ENCODE measurements around the gene LBX2.
A peak's percentile ranks its signal among the peaks of the same experiment; 100 is the strongest.
"Not testable (repeated sequence)": the region's sequence is repeated elsewhere in the genome, so short reads cannot be mapped to it uniquely, and the experiment has no call there.

Gene LBX2

DNA sequence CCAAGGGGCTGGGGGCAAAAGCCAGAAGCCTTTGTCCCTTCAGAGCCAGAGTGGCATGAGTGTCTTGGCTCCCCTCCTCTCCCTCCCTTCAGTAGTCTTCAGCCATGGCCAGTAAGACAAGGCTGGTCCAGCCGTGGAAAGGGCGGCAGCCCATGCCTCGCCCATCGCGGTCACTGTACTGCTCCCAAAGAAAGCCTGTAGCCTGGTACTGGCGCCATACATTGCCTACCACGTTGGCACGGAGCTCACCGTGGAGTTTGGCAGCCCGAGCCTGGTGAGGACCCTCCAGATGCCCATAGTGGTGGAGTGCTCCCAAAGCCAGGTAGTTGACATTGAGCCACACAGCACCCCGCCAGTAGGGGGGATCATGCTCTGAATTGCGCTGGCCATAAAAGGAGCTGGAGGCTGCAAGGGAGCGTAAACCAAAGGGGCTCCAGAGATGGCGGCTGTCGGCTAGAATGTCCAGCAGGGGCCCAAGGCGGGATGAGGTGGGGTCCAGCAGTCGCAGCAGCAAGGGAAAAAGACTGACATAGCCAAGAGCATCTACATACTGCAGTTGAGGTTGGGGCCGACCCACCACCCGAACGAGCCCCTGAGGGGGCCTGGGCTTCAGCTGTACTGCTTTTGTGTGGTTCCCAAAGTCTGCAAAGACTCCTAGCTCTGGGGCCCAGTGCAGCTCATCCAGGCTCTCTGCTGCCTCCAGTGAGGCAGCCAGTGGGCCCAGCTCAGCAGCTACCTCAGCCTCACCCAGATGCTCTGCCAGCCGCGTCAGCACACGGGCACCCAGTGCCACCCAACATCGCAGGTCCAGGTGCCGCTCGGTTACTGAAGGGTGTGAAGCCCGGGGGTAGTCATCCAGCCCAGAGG, 38.0 kb downstream of the LBX2 start:
- H3K9me3 Mint-ChIP-seq, result no peaks in the 10 kb centered on the region
- peaks cover 34% of the 10 kb centered on the region for H3K36me3 Mint-ChIP-seq (ENCODE audit: insufficient read depth)
- H3K27me3 Mint-ChIP-seq, result no peaks in the 10 kb centered on the region
- H3K4me3 Mint-ChIP-seq, result no peak overlapping the region
- DNase-seq (ENCODE audit: low spot score in 2 of 2) (no peak), ATAC-seq (replicated peaks; ENCODE audit: extremely low read depth, poor library complexity, severe bottlenecking) (no peak)
- peak overlapping the region; percentile 32 for H3K27ac Mint-ChIP-seq (ENCODE audit: low read depth)
- H3K4me1 Mint-ChIP-seq, result peaks cover 61% of the 10 kb centered on the region

DNA sequence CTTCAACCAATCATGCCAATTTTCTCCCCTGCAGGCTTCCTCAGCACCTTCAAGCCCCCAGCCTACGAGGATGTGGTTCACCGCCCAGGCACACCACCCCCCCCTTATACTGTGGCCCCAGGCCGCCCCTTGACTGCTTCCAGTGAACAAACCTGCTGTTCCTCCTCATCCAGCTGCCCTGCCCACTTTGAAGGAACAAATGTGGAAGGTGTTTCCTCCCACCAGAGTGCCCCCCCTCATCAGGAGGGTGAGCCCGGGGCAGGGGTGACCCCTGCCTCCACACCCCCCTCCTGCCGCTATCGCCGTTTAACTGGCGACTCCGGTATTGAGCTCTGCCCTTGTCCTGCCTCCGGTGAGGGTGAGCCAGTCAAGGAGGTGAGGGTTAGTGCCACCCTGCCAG, 39.2 kb downstream of the LBX2 start:
- H3K4me3 Mint-ChIP-seq, result peak overlapping the region; percentile 97
- not testable (repeated sequence) for H3K27ac Mint-ChIP-seq (ENCODE audit: low read depth)

DNA sequence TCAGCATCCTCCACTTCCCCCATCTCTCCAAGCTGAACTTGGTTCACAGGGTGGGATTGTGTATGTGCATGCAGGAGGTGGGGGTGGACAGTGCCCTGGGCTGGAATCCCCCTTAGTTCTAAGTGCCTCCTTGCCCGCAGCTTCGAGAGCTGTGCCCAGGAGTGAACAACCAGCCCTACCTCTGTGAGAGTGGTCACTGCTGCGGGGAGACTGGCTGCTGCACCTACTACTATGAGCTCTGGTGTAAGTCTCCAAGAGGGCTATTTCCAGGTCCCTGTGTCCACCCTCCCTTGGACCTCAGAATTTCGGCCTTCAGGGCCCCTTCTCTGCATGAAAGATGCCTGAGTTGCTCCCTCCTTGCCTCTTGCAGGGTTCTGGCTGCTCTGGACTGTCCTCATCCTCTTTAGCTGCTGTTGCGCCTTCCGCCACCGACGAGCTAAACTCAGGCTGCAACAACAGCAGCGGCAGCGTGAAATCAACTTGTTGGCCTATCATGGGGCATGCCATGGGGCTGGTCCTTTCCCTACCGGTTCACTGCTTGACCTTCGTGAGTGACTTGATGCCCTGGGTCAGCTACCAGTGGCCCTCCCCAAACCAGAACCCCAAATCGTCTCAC, 39.8 kb downstream of the LBX2 start:
- not testable (repeated sequence) for H3K9me3 Mint-ChIP-seq; ATAC-seq (replicated peaks; ENCODE audit: extremely low read depth, poor library complexity, severe bottlenecking); DNase-seq (ENCODE audit: low spot score in 2 of 2); H3K27me3 Mint-ChIP-seq
- Mint-ChIP-seq H3K36me3 (ENCODE audit: insufficient read depth) (peaks cover 36% of the 10 kb centered on the region), H3K27ac (ENCODE audit: low read depth) (peak overlapping the region; percentile 100), H3K4me3 (peak overlapping the region; percentile 97), H3K4me1 (peaks cover 69% of the 10 kb centered on the region)

More for the DNA sequence above, 39.2 kb downstream of the LBX2 start:
- Mint-ChIP-seq H3K4me1 (peaks cover 64% of the 10 kb centered on the region), H3K36me3 (ENCODE audit: insufficient read depth) (peaks cover 31% of the 10 kb centered on the region)
- H3K9me3 Mint-ChIP-seq; H3K27me3 Mint-ChIP-seq; DNase-seq (ENCODE audit: low spot score in 2 of 2); ATAC-seq (replicated peaks; ENCODE audit: extremely low read depth, poor library complexity, severe bottlenecking): not testable (repeated sequence)

DNA sequence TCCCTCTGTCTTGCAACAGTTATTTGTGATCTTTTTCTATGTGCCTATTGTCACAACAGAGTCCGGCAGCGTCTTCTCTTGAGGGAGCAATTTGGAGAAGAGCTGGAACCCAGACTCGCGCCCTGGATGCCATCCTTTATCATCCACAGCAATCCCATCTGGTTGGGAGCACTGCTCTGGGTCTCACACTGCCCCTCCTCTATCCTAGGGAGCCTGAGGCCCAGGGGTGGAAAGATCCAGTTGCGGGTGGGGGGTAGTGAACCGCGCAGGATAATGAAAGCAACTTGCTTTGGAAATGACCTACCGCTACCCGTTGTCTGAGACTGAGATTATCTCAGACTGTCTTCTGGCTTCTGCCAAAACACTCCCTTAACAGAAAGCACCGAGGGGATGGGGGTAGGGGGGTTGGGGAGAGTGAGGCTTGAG, 40.5 kb downstream of the LBX2 start:
- Mint-ChIP-seq H3K9me3 (no peaks in the 10 kb centered on the region), H3K36me3 (ENCODE audit: insufficient read depth) (peaks cover 38% of the 10 kb centered on the region), H3K27ac (ENCODE audit: low read depth) (peak overlapping the region; percentile 100), H3K27me3 (no peaks in the 10 kb centered on the region), H3K4me1 (peaks cover 74% of the 10 kb centered on the region), H3K4me3 (peak overlapping the region; percentile 97)
- no peak for ATAC-seq (replicated peaks; ENCODE audit: extremely low read depth, poor library complexity, severe bottlenecking)
- DNase-seq (ENCODE audit: low spot score in 2 of 2), result no peak

DNA sequence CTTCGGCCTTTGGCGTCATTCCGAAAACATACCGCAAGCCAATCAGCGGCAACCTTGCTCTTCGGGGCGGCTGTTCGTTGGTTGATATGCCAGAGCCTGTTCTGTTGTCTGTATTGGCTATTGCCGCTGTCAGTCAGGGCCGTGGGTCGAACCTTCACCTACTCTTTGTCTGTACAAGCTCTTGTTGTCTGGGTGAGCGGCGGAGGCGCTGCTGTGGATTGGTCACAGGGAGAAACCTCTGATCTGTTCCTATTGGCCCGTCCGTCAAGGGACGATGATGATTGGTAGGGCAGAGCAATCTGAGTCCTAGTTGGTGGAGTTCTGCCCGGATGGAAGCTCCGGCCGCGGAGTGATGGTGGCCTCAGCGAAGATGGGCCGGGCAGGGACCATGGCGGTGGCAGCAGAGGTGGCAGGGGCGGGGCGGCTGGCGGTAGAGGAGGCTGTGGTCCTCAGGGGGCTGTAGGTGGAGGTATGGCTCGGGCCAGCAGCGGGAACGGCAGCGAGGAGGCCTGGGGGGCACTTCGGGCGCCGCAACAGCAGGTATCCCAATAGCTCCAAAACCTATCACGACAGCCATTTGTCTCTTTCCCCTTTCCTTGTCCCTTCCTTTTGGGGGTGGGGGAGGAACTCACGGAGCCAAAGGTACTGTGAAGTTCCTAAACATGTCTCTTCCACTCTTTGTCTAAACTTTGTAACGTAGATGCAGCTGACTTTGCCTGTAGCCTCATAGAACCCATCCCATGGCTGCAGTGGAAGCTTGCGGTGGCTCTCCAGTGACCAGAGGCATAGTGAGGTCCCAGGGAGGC, 41.1 kb downstream of the LBX2 start, which contains the start of gene WBP1:
WBP1 (plus strand) TSS at position 307 of the 806 bp plus-strand sequence; CDS start at position 472, 165 bp downstream.
- Mint-ChIP-seq H3K27me3 (no peaks in the 10 kb centered on the region), H3K27ac (ENCODE audit: low read depth) (peak within 1 kb of the TSS; percentile 100), H3K4me1 (peaks cover 74% of the 10 kb centered on the region), H3K4me3 (peak within 1 kb of the TSS; percentile 97), H3K36me3 (ENCODE audit: insufficient read depth) (peaks cover 38% of the 10 kb centered on the region), H3K9me3 (no peaks in the 10 kb centered on the region)
- ATAC-seq (replicated peaks; ENCODE audit: extremely low read depth, poor library complexity, severe bottlenecking) (peak; percentile 90), DNase-seq (ENCODE audit: low spot score in 2 of 2) (peak; percentile 92 to 99)

DNA sequence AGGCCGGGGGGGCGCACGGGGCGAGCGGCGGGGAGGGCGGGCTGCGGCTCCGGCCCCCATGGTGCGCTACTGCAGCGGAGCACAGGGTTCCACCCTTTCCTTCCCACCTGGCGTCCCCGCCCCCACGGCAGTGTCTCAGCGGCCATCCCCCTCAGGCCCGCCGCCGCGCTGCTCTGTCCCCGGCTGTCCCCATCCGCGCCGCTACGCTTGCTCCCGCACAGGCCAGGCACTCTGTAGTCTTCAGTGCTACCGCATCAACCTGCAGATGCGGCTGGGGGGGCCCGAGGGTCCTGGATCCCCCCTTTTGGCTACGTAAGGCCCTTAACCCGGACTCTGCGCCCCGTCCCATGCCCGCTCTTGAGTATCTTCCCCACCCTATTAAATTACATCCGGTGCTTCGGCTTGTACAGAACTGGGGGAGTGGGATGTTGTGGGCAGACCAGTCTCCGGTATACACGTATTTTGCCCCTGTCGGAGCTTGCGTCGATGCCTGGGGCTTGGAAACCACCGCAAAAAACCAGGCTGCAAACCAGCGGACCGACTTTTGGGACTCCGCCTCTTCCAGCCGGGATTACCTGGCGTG, 41.8 kb downstream of the LBX2 start:
- ATAC-seq (replicated peaks; ENCODE audit: extremely low read depth, poor library complexity, severe bottlenecking), result peak; percentile 55
- H3K9me3 Mint-ChIP-seq, result no peaks in the 10 kb centered on the region
- peaks cover 36% of the 10 kb centered on the region for H3K36me3 Mint-ChIP-seq (ENCODE audit: insufficient read depth)
- peak overlapping the region; percentile 100 for H3K27ac Mint-ChIP-seq (ENCODE audit: low read depth)
- DNase-seq (ENCODE audit: low spot score in 2 of 2), result peak; percentile 75 to 78
- H3K27me3 Mint-ChIP-seq, result no peaks in the 10 kb centered on the region
- H3K4me1 Mint-ChIP-seq, result peaks cover 74% of the 10 kb centered on the region
- H3K4me3 Mint-ChIP-seq, result peak overlapping the region; percentile 97

DNA sequence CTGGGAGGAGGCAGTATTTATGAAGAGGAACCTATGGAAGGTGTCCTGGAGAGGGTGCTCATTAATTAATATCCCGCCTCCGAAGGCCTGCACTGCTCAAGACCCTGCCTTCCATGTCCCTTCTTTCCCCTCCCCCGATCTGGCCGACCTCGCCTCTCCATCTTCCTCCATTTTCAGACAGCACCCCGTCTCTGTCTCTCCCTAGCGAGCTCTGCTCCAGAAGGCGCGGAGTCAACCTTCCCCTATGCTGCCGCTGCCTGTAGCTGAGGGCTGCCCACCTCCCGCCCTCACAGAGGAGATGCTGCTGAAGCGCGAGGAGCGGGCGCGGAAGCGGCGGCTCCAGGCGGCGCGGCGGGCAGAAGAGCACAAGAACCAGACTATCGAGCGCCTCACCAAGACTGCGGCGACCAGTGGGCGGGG, 42.3 kb downstream of the LBX2 start:
- Mint-ChIP-seq H3K4me3 (peak overlapping the region; percentile 97), H3K27ac (ENCODE audit: low read depth) (peak overlapping the region; percentile 100), H3K9me3 (no peaks in the 10 kb centered on the region), H3K36me3 (ENCODE audit: insufficient read depth) (peaks cover 34% of the 10 kb centered on the region), H3K27me3 (no peaks in the 10 kb centered on the region), H3K4me1 (peaks cover 77% of the 10 kb centered on the region)
- no peak for ATAC-seq (replicated peaks; ENCODE audit: extremely low read depth, poor library complexity, severe bottlenecking)
- DNase-seq (ENCODE audit: low spot score in 2 of 2), result no peak

DNA sequence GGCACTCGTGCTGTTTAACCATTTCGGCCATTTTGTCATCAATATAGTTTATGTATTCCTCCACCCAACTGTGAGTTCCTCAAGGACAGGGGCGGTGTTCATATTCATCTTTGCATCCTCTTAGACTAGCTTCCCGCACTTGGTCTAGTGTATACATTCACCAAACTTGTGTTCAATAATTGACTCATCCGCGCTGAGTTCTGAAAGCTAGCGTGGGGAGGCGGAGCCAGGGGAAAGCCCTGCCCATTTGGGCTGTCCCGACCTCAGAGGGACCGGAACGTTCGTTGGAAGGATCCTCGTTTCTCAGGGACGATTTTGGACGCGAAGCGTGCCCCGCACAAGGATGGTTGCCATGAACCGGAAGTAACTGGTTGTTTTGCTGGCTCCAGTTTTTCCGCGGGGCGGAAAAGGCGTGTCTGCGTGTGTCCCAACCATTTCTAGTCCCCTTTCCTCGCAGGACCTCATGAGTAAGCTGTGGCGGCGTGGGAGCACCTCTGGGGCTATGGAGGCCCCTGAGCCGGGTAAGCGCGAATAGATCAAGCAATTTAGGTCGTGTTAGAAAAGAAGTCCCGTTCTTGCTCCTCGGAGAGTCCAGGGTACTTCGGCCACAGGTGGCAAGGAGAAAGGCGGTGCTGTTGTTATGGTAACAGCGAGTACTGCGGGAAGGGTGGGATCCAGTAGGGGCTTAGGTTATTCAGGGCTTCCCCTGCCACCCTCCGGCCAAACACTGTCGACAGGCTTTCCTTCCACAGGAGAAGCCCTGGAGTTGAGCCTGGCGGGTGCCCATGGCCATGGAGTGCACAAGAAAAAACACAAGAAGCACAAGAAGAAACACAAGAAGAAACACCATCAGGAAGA, 44.5 kb downstream of the LBX2 start, which contains the start of gene INO80B:
INO80B (plus strand) TSS at position 434 of the 858 bp plus-strand sequence; CDS start at position 464, 30 bp downstream.
- Mint-ChIP-seq H3K27me3 (no peaks in the 10 kb centered on the region), H3K4me1 (peaks cover 70% of the 10 kb centered on the region), H3K36me3 (ENCODE audit: insufficient read depth) (peaks cover 33% of the 10 kb centered on the region), H3K9me3 (no peaks in the 10 kb centered on the region), H3K4me3 (peak within 1 kb of the TSS; percentile 97), H3K27ac (ENCODE audit: low read depth) (peak within 1 kb of the TSS; percentile 100)
- DNase-seq (ENCODE audit: low spot score in 2 of 2) (peak; percentile 98), ATAC-seq (replicated peaks; ENCODE audit: extremely low read depth, poor library complexity, severe bottlenecking) (peak; percentile 12)

DNA sequence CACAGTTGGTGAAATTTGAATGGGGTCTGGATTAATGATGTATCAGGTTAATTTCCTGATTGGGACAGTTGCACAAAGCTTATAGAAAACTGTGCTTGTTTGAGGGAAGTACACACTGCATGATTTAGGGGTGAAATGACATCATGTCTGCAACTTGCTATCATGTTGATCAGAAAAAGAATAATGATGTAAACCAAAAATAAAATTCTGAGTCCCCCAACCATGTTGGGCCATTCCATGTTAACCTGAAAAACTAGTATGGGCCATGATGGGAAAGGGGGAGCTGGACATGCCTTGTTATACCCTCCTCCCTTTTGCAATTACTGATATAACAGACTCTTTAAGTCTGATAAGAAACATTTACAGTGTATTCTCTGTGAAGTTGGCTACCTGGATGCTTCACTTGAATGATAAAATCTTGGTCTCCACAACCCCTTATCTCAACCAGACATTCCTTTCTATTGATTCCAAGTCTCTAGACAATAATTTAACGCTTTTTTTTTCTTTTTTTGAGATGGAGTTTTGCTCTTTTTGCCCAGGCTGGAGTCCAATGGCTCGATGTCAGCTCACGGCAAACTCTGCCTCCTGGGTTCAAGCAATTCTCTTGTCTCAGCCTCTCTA, 48.7 kb downstream of the LBX2 start:
- H3K4me3 Mint-ChIP-seq, result no peak overlapping the region
- no peak overlapping the region for H3K27ac Mint-ChIP-seq (ENCODE audit: low read depth)
- H3K36me3 Mint-ChIP-seq (ENCODE audit: insufficient read depth), result peaks cover 12% of the 10 kb centered on the region
- ATAC-seq (replicated peaks; ENCODE audit: extremely low read depth, poor library complexity, severe bottlenecking), result no peak
- no peak for DNase-seq (ENCODE audit: low spot score in 2 of 2)
- H3K9me3 Mint-ChIP-seq, result no peaks in the 10 kb centered on the region
- peaks cover 28% of the 10 kb centered on the region for H3K4me1 Mint-ChIP-seq
- no peaks in the 10 kb centered on the region for H3K27me3 Mint-ChIP-seq

DNA sequence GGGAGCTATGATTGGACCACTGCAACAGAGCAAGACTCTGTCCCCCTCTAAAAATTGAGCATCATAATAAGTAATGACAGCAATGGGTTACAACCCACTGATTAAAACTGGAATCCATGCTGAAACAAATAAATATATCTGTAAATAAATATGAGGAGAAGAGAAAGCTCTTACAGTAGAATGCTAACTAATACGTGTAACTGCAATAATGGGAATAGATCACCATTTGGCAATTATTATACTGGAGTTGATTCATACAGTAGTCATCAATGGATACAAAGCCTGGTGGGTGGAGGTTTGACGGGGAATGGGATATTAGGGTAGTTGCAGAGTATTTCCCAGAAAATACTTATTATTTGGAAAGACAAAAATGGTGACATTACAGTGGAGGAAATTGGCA, 50.6 kb downstream of the LBX2 start:
- no peaks in the 10 kb centered on the region for H3K9me3 Mint-ChIP-seq
- H3K27me3 Mint-ChIP-seq, result no peaks in the 10 kb centered on the region
- no peak for ATAC-seq (replicated peaks; ENCODE audit: extremely low read depth, poor library complexity, severe bottlenecking)
- peaks cover 13% of the 10 kb centered on the region for H3K4me1 Mint-ChIP-seq
- H3K36me3 Mint-ChIP-seq (ENCODE audit: insufficient read depth), result peaks cover 2% of the 10 kb centered on the region
- no peak overlapping the region for H3K27ac Mint-ChIP-seq (ENCODE audit: low read depth)
- no peak for DNase-seq (ENCODE audit: low spot score in 2 of 2)
- no peak overlapping the region for H3K4me3 Mint-ChIP-seq
